Naive thymus-derived CD4-positive, alpha-beta T cell (primary cell): ENCODE results near the gene ATG16L2. TPM values are rescaled to one million over a fixed set of nuclear protein-coding genes. Genes with fewer than 3 reads are reported as not detected.
A peak's percentile ranks its signal among the peaks of the same experiment; 100 is the strongest.

Source experiments
- ATAC-seq: fragments of 150-1000 bp; cut with Tn5 transposase; 2 replicates; pipeline ENCODE4 v1.10.0; 2021; ENCODE audit warnings: mild to moderate bottlenecking, moderate library complexity
- CTCF ChIA-PET: fragments of 350-600 bp; sonication (Branson Sonifier 250); formaldehyde crosslinking; loops from one replicate; lab custom pipeline; 2021; ENCODE audit warnings: antibody characterized with exemption; lab: Charles Lee
- POLR2A ChIA-PET: fragments of 350-600 bp; sonication (Branson Sonifier 250); formaldehyde crosslinking; loops from one replicate; lab custom pipeline; 2021; ENCODE audit warnings: antibody characterized with exemption, inconsistent platforms; lab: Charles Lee
- DNase-seq, 9 donors: peaks; one replicate each; pipeline versions ENCODE4 v3.0.0 to v3.0.0-alpha.2; 2020 to 2022; ENCODE audit warnings: mixed read lengths in 1 of 9
- H3K27ac ChIP-seq: one replicate; pipeline ENCODE4 v1.7.0; 2013; ENCODE audit warnings: mild to moderate bottlenecking, low read depth, low read length, moderate library complexity
- H3K27me3 ChIP-seq, 2 donors: one replicate each; pipeline ENCODE4 v1.7.0; 2013; ENCODE audit warnings: low read length in 2 of 2, mild to moderate bottlenecking in 2 of 2, moderate library complexity in 2 of 2; ENCODE audit not compliant: control insufficient read depth in 2 of 2, insufficient read depth in 2 of 2
- H3K36me3 ChIP-seq, 3 experiments: 1 replicate in 2 of 3; 2 replicates in 1 of 3; pipeline ENCODE4 v1.7.0; 2013; ENCODE audit warnings: low read length in 3 of 3, mild to moderate bottlenecking in 3 of 3, moderate library complexity in 1 of 3; ENCODE audit not compliant: insufficient read depth in 3 of 3, control insufficient read depth in 2 of 3
- H3K4me1 ChIP-seq, 2 donors: one replicate each; pipeline ENCODE4 v1.7.0; 2013; ENCODE audit warnings: low read length in 2 of 2, mild to moderate bottlenecking in 2 of 2, moderate library complexity in 1 of 2; ENCODE audit not compliant: control insufficient read depth in 2 of 2, insufficient read depth in 2 of 2
- H3K4me3 ChIP-seq: 2 replicates; pipeline ENCODE4 v1.7.0; 2013; ENCODE audit warnings: mild to moderate bottlenecking, low read length
- H3K9me3 ChIP-seq, 3 experiments: 1 replicate in 2 of 3; 2 replicates in 1 of 3; pipeline ENCODE4 v1.7.0; 2013; ENCODE audit warnings: low read length in 3 of 3; ENCODE audit not compliant: control insufficient read depth in 2 of 3
- H3K27ac Mint-ChIP-seq, 9 donors: one replicate each; pipeline ENCODE4 v1.8.0; 2020 to 2022; ENCODE audit warnings: mixed read lengths in 9 of 9, mild to moderate bottlenecking in 8 of 9, moderate library complexity in 5 of 9, inconsistent platforms in 2 of 9
- H3K27me3 Mint-ChIP-seq, 5 donors: one replicate each; pipeline ENCODE4 v1.8.0; 2021 to 2022; ENCODE audit warnings: mixed read lengths in 5 of 5, mild to moderate bottlenecking in 1 of 5
- H3K36me3 Mint-ChIP-seq, 5 donors: one replicate each; pipeline ENCODE4 v1.8.0; 2020 to 2022; ENCODE audit warnings: mixed read lengths in 5 of 5, mild to moderate bottlenecking in 3 of 5, inconsistent platforms in 1 of 5
- H3K4me1 Mint-ChIP-seq, 7 donors: one replicate each; pipeline ENCODE4 v1.8.0; 2020 to 2022; ENCODE audit warnings: mixed read lengths in 7 of 7, mild to moderate bottlenecking in 3 of 7, inconsistent platforms in 1 of 7
- H3K4me3 Mint-ChIP-seq, 10 donors: one replicate each; pipeline ENCODE4 v1.8.0; 2020 to 2022; ENCODE audit warnings: mild to moderate bottlenecking in 10 of 10, mixed read lengths in 10 of 10, moderate library complexity in 6 of 10, inconsistent platforms in 2 of 10
- H3K9me3 Mint-ChIP-seq, 11 donors: one replicate each; pipeline ENCODE4 v1.8.0; 2020 to 2022; ENCODE audit warnings: mixed read lengths in 11 of 11, mild to moderate bottlenecking in 4 of 11, inconsistent platforms in 1 of 11, moderate library complexity in 1 of 11
- intact Hi-C, 2 donors: fragments of 100-400 bp; cut with micrococcal nuclease; formaldehyde crosslinking; loops; one replicate each; pipeline ENCODE4 v1.15.1; 2023
- polyA plus RNA-seq, 2 donors: library from polyadenylated mRNA; unstranded; fragments of 300-500 nt; fragmentation: Illumina TruSeq; gene quantifications; one replicate each; pipeline ENCODE4 v1.2.3, GENCODE V29; 2021
- total RNA-seq, 6 experiments: library from RNA in 5 of 6; stranded (reverse) in 5 of 6; gene quantifications; 1 replicate in 5 of 6; 2 replicates in 1 of 6; pipeline ENCODE4 v1.2.3 and lab custom pipeline; 2021 to 2026

Gene ATG16L2
- total and polyA plus RNA-seq, 7 experiments from 2014 or later = 12.8 to 199 (median 134) TPM

GRCh38 chr11:72820439-72821139, 6.4 kb downstream of the ATG16L2 start:
- Mint-ChIP-seq H3K36me3 (peaks cover 3 to 39% (median 22%) of the 10 kb centered on the region in 5 donors), H3K4me3 (peak overlapping the region in 2 of 10 donors; percentile 17 to 58), H3K27ac (peak overlapping the region in 4 of 9 donors; percentile 49 to 66 (median 54)), H3K4me1 (peaks cover 15 to 44% (median 35%) of the 10 kb centered on the region in 7 donors), H3K27me3 (no peaks in the 10 kb centered on the region), H3K9me3 (peaks cover 0 to 2% (median 0%) of the 10 kb centered on the region in 11 donors)
- intact Hi-C loops = no loop called here
- POLR2A ChIA-PET = no interaction called here
- no peak overlapping the region for H3K27ac ChIP-seq
- ATAC-seq (no peak), DNase-seq (no peak)
- no peaks in the 10 kb centered on the region for H3K27me3 ChIP-seq
- peaks cover 18 to 72% (median 24%) of the 10 kb centered on the region in 3 experiments for H3K36me3 ChIP-seq
- no peak overlapping the region for H3K4me3 ChIP-seq
- peaks cover 11 to 12% of the 10 kb centered on the region in 2 donors for H3K4me1 ChIP-seq
- CTCF ChIA-PET = no interaction called here
- H3K9me3 ChIP-seq = no peaks in the 10 kb centered on the region

GRCh38 chr11:72821221-72821919, 7.2 kb downstream of the ATG16L2 start:
- no peaks in the 10 kb centered on the region for H3K9me3 ChIP-seq
- H3K4me1 Mint-ChIP-seq = peaks cover 15 to 36% (median 31%) of the 10 kb centered on the region in 7 donors
- ChIA-PET CTCF (no interaction called here), POLR2A (interaction anchor here (0.9 kb wide), 1 partner anchor 27 kb away, joined by 7 read pairs; the partner anchor contains the start of gene STARD10)
- no peaks in the 10 kb centered on the region for H3K27me3 ChIP-seq
- peaks cover 3 to 5% of the 10 kb centered on the region in 2 donors for H3K4me1 ChIP-seq
- peaks cover 0 to 2% (median 0%) of the 10 kb centered on the region in 11 donors for H3K9me3 Mint-ChIP-seq
- intact Hi-C loops = no loop called here
- ATAC-seq = no peak
- no peak overlapping the region for H3K4me3 ChIP-seq
- peaks cover 3 to 39% (median 21%) of the 10 kb centered on the region in 5 donors for H3K36me3 Mint-ChIP-seq
- peak overlapping the region in 4 of 10 donors; percentile 13 to 65 (median 38) for H3K4me3 Mint-ChIP-seq
- no peaks in the 10 kb centered on the region for H3K27me3 Mint-ChIP-seq
- H3K27ac ChIP-seq = peak overlapping the region; percentile 66
- no peak for DNase-seq
- peak overlapping the region in 5 of 9 donors; percentile 32 to 66 (median 54) for H3K27ac Mint-ChIP-seq
- peaks cover 18 to 80% (median 24%) of the 10 kb centered on the region in 3 experiments for H3K36me3 ChIP-seq

GRCh38 chr11:72821920-72822799, 7.9 kb downstream of the ATG16L2 start:
- Mint-ChIP-seq H3K4me3 (peak overlapping the region in 4 of 10 donors; percentile 34 to 65 (median 48)), H3K36me3 (peaks cover 3 to 39% (median 21%) of the 10 kb centered on the region in 5 donors), H3K27ac (peak overlapping the region in 6 of 9 donors; percentile 23 to 86 (median 68)), H3K4me1 (peaks cover 13 to 30% (median 25%) of the 10 kb centered on the region in 7 donors), H3K27me3 (no peaks in the 10 kb centered on the region), H3K9me3 (peaks cover 0 to 2% (median 0%) of the 10 kb centered on the region in 11 donors)
- Histone ChIP-seq H3K27ac (peak overlapping the region; percentile 66), H3K27me3 (no peaks in the 10 kb centered on the region), H3K36me3 (peaks cover 16 to 80% (median 24%) of the 10 kb centered on the region in 3 experiments), H3K4me1 (peaks cover 0 to 3% of the 10 kb centered on the region in 2 donors), H3K4me3 (peak overlapping the region; percentile 33), H3K9me3 (no peaks in the 10 kb centered on the region)
- DNase-seq (peak; percentile 68 to 93 (median 82)), ATAC-seq (peak; percentile 96)
- intact Hi-C loops = loop anchor here in 1 of 2 donors (1.0 to 2.0 kb wide), 3 partner anchors 8 to 320 kb away; partner anchors contain the start of genes ARAP1, ATG16L2 and FCHSD2
- ChIA-PET POLR2A (interaction anchor here (0.9 to 1.2 kb wide), 4 partner anchors 9 to 34 kb away, joined by 3 to 7 read pairs (median 3); partner anchors contain the start of gene STARD10), CTCF (interaction anchor here (1.1 to 1.7 kb wide), 2 partner anchors 9 to 98 kb away, joined by 4 to 6 read pairs; no protein-coding TSS in a partner anchor)

- peak overlapping the region in 1 of 10 donors; percentile 55 for H3K4me3 Mint-ChIP-seq
- Histone ChIP-seq H3K4me3 (no peak overlapping the region), H3K9me3 (no peaks in the 10 kb centered on the region), H3K27me3 (no peaks in the 10 kb centered on the region), H3K4me1 (peaks cover 0 to 7% of the 10 kb centered on the region in 2 donors), H3K27ac (peak overlapping the region; percentile 61), H3K36me3 (peaks cover 5 to 74% (median 17%) of the 10 kb centered on the region in 3 experiments)
- ChIA-PET POLR2A (interaction anchor here (0.9 to 1.2 kb wide), 3 partner anchors 8 to 36 kb away, joined by 3 read pairs; no protein-coding TSS in a partner anchor), CTCF (interaction anchor here (0.6 to 1.7 kb wide), 3 partner anchors 10 to 234 kb away, joined by 4 to 6 read pairs (median 4); no protein-coding TSS in a partner anchor)
- H3K27me3 Mint-ChIP-seq = no peaks in the 10 kb centered on the region
- peaks cover 3 to 23% (median 19%) of the 10 kb centered on the region in 7 donors for H3K4me1 Mint-ChIP-seq
- DNase-seq (no peak), ATAC-seq (no peak)
- peaks cover 3 to 29% (median 16%) of the 10 kb centered on the region in 5 donors for H3K36me3 Mint-ChIP-seq
- intact Hi-C loops = loop anchor here in 1 of 2 donors (2.0 kb wide), 1 partner anchor 70 kb away; the partner anchor contains the start of gene ARAP1
- peaks cover 0 to 2% (median 0%) of the 10 kb centered on the region in 11 donors for H3K9me3 Mint-ChIP-seq
- H3K27ac Mint-ChIP-seq = peak overlapping the region in 7 of 9 donors; percentile 17 to 87 (median 67)
Measured at GRCh38 chr11:72823105-72823804, 9.0 kb downstream of the ATG16L2 start.

- Mint-ChIP-seq H3K27ac (peak overlapping the region in 5 of 9 donors; percentile 17 to 65 (median 54)), H3K27me3 (no peaks in the 10 kb centered on the region), H3K4me3 (peak overlapping the region in 1 of 10 donors; percentile 19), H3K9me3 (peaks cover 0 to 2% (median 0%) of the 10 kb centered on the region in 11 donors), H3K4me1 (peaks cover 0 to 21% (median 14%) of the 10 kb centered on the region in 7 donors), H3K36me3 (peaks cover 2 to 27% (median 10%) of the 10 kb centered on the region in 5 donors)
- intact Hi-C loops = no loop called here
- H3K27me3 ChIP-seq = no peaks in the 10 kb centered on the region
- ATAC-seq = no peak
- H3K9me3 ChIP-seq = no peaks in the 10 kb centered on the region
- H3K36me3 ChIP-seq = peaks cover 0 to 74% (median 11%) of the 10 kb centered on the region in 3 experiments
- no peak for DNase-seq
- no peak overlapping the region for H3K4me3 ChIP-seq
- H3K4me1 ChIP-seq = peaks cover 0 to 7% of the 10 kb centered on the region in 2 donors
- peak overlapping the region; percentile 61 for H3K27ac ChIP-seq
- ChIA-PET POLR2A (no interaction called here), CTCF (no interaction called here)
Measured at GRCh38 chr11:72824020-72824419, 9.8 kb downstream of the ATG16L2 start.
